ENCODE results near the gene EFNA5.

GRCh38 chr5:107687937-107688336 is 17.2 kb upstream of the EFNA5 start:
- TF ChIP-seq, protein P1, sequence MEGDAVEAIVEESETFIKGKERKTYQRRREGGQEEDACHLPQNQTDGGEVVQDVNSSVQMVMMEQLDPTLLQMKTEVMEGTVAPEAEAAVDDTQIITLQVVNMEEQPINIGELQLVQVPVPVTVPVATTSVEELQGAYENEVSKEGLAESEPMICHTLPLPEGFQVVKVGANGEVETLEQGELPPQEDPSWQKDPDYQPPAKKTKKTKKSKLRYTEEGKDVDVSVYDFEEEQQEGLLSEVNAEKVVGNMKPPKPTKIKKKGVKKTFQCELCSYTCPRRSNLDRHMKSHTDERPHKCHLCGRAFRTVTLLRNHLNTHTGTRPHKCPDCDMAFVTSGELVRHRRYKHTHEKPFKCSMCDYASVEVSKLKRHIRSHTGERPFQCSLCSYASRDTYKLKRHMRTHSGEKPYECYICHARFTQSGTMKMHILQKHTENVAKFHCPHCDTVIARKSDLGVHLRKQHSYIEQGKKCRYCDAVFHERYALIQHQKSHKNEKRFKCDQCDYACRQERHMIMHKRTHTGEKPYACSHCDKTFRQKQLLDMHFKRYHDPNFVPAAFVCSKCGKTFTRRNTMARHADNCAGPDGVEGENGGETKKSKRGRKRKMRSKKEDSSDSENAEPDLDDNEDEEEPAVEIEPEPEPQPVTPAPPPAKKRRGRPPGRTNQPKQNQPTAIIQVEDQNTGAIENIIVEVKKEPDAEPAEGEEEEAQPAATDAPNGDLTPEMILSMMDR (IDR thresholded peaks at IDR 0.05) = no peak
- TF ChIP-seq POLR2A (IDR thresholded peaks at IDR 0.05) = no peak

Measured in suprapubic skin (tissue), 3 donors.